Subcutaneous adipose tissue (tissue), 4 donors: Measurements from ENCODE around the gene PGP. TPM values are rescaled to one million over a fixed set of nuclear protein-coding genes. Genes with fewer than 3 reads are reported as not detected.

Experiments
- total RNA-seq, 4 donors: library from RNA; depleted of rRNA; stranded (reverse); fragments of >200 nt; gene quantifications; one replicate each; pipeline ENCODE4 v1.1.0, GENCODE V29; 2016
- TF ChIP-seq, protein P1 (sequence below): fragments of 450-650 bp; IDR thresholded peaks from one replicate; pipeline ENCODE4 v1.5.1; 2016; ENCODE audit warnings: low read depth, mild to moderate bottlenecking, control low read depth, antibody characterized with exemption, moderate library complexity

Gene PGP
- total RNA-seq, 4 donors from 2014 or later: 7.7 to 21.1 (median 10.3) TPM

DNA sequence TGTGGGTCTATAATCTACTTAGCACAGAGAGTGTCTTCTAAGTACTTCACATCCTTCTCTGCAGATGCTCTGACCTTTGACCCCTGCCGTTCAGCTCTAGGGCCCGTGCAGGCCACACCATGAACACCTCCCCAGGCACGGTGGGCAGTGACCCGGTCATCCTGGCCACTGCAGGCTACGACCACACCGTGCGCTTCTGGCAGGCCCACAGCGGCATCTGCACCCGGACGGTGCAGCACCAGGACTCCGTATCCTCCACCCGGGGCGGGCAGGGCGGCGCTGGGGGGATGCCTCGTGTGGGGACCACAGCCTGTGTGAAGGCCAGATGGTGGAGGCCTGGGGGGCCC, 8.7 kb downstream of the PGP start:
- TF ChIP-seq, protein P1, sequence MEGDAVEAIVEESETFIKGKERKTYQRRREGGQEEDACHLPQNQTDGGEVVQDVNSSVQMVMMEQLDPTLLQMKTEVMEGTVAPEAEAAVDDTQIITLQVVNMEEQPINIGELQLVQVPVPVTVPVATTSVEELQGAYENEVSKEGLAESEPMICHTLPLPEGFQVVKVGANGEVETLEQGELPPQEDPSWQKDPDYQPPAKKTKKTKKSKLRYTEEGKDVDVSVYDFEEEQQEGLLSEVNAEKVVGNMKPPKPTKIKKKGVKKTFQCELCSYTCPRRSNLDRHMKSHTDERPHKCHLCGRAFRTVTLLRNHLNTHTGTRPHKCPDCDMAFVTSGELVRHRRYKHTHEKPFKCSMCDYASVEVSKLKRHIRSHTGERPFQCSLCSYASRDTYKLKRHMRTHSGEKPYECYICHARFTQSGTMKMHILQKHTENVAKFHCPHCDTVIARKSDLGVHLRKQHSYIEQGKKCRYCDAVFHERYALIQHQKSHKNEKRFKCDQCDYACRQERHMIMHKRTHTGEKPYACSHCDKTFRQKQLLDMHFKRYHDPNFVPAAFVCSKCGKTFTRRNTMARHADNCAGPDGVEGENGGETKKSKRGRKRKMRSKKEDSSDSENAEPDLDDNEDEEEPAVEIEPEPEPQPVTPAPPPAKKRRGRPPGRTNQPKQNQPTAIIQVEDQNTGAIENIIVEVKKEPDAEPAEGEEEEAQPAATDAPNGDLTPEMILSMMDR: no peak

DNA sequence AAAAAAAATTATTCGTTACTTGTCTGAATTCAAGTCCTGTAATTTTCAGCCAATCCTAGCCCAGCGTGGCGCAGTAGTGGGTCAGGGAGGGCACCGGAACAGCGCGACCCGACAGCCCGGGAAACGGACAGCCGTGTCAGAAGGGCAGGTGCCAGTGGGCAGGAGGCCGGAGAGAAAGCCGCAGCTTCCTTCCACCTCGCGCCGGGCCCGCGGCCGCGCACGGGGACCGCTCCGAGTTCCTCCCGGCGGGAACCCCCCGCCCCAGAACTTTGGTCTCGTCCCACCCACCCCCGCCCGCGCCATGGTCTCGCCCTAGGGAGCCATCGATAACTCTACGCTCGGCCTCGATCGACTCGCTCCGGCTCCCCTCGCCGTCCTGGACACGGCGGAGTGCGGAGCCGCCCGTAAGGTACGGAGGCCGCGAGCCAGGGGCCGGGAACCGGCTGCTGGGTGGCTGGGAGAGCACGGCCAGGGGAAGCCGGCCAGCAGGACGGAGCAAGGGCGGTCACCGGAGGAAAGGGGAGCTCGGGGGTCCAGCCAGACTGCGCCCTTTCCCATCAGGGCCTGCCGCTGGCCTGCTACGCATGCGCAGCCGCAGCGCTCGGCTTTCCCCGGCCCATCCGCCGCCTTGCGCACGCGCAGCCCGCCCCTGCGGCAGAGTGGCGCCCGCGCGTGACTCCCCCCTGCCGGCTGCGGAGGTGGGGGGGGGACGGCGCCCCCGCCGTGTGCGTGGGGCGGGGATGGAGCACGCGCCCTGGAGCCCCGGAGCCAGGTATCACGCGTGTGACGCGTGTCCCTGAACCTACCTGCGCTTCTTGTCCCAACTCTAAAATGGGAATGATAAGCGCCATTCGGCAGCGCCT, 9.3 kb downstream of the PGP start, which contains the start of gene MLST8:
MLST8 (plus strand) TSS at position 351 of the 863 bp plus-strand sequence. CDS start 632 bp downstream, outside the sequence.
- TF ChIP-seq, protein P1: no peak

DNA sequence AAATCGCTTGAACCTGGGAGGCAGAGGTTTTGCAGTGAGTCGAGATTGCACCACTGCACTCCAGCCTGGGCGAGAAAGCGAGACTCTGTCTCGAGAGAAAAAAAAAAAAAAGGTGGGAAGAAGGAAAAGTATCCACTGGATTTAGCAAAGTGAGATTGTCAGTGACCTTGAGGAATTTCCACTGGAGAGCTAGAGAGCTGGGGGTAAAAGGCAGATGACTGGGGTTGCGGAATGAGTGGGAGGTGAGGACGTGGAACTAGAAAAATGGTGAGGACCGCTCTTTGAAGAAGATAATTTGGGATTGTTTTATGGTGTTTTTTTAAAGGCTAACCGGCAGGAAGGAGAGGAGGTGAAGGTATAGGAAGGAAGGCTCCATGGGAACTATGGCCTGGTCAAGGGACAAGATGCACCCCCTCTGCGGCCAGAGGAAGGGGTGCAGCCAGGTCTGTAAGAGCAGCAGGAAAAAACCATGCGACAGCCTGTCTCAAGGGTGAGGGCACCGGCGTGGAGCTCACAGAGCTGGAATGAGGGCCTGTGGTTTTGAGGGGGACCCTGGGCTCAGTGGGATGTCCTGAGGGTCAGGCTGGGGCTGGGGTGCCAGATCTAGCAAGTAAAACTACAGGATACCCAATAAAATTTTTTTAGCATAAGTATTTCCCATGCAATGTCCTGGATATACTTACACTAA, 10.1 kb downstream of the PGP start:
- TF ChIP-seq, protein P1: no peak

DNA sequence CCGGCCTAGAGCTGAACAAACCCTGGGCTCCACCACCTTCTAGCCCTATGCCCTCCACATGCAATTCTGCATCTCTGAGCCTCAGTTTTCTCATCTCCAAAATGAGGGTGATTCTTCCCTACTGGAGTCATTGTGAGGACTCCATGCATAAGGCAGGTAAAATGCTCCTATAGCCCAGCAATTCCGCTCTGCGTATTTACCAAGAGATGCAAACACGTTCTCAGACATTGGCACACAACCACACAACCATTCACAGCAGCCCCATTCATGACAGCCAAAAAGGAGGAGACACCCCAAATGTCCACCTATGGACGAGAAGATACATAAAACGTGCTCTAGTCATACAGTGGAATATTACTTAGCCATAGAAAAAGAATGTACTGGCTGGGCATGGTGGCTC, 14.3 kb downstream of the PGP start:
- TF ChIP-seq, protein P1: no peak

DNA sequence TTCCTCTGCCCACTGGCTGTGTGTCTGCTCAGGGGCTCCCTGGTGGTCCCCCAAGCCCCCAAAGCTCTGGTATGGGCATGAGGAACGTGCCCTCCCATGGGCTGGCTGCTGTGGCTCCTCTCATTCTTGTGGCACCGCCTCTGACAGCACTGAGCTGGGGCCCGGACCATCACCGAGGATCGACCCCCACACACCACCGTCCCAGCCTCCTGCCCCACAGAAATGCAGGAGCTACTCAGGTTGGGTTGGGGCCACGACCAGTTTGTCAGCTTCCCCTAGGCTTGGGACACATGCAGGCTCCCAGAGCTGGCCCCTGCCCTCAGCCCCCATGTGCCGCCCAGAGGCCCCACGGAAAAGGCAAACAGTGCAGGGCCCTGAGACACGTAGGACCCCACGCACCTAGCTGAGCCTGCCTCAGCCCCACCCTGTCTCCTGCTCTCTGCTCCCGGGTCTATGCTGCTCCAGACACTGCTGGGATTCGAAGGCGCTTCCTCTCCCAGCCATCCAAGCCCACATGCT, 15.0 kb downstream of the PGP start:
- TF ChIP-seq, protein P1: no peak

DNA sequence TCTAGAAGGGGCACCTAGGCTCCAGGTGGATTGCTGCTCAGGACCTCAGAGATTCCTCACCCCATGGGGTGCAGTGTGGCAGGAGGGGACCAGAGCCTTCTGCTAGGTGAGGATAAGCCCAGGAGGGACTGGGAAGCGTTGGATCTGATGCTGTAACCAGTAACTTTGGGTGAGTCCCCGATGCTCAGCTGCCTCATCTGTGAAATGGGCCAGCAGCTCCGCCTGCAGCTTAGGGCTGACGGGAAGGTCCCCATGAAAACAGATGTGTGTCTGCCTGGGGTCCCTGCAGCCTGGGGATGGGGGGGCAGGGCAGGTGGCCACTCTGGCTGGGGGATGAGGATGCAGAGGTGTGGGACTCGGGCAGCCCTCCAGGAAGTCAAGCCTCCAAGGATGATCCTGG, 15.5 kb downstream of the PGP start:
- TF ChIP-seq, protein P1: no peak

DNA sequence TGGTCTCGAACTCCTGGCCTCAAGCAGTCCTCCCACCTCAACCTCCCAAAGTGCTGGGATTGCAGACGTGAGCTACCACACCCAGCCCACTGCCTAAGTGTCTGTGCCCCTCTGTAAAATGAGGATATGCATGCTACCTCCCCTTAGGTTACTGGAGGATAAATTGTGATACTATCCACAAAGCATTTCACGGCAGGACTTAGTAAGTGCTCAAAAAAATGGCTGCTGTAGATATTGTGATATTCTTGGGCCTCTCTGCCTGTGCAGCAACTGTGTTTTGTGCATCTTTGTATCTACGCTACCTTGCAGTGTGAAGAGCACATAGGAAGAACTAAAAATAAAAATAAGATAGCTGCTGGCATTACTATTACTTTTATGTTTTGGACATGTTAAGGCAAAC, 16.4 kb downstream of the PGP start:
- TF ChIP-seq, protein P1: no peak
